NCI-H2107 treated with DMSO at 0.1 percent for 48 hours (cell line): Measurements from ENCODE around the gene FBXO40.
"Not testable (repeated sequence)": the region's sequence is repeated elsewhere in the genome, so short reads cannot be mapped to it uniquely, and the experiment has no call there.

Experiments
- DNase-seq: peaks from one replicate; lab custom pipeline; 2025; ENCODE audit not compliant: unreplicated experiment; lab: John Stamatoyannopoulos, UW

Gene FBXO40, protein sequence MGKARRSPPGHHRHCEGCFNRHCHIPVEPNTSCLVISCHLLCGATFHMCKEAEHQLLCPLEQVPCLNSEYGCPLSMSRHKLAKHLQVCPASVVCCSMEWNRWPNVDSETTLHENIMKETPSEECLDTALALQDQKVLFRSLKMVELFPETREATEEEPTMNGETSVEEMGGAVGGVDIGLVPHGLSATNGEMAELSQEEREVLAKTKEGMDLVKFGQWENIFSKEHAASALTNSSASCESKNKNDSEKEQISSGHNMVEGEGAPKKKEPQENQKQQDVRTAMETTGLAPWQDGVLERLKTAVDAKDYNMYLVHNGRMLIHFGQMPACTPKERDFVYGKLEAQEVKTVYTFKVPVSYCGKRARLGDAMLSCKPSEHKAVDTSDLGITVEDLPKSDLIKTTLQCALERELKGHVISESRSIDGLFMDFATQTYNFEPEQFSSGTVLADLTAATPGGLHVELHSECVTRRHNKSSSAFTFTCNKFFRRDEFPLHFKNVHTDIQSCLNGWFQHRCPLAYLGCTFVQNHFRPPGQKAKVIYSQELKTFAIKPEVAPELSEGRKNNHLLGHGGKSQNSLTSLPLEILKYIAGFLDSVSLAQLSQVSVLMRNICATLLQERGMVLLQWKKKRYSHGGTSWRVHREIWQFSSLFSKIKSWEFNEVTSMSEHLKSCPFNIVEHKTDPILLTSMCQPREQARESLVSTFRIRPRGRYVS

DNA sequence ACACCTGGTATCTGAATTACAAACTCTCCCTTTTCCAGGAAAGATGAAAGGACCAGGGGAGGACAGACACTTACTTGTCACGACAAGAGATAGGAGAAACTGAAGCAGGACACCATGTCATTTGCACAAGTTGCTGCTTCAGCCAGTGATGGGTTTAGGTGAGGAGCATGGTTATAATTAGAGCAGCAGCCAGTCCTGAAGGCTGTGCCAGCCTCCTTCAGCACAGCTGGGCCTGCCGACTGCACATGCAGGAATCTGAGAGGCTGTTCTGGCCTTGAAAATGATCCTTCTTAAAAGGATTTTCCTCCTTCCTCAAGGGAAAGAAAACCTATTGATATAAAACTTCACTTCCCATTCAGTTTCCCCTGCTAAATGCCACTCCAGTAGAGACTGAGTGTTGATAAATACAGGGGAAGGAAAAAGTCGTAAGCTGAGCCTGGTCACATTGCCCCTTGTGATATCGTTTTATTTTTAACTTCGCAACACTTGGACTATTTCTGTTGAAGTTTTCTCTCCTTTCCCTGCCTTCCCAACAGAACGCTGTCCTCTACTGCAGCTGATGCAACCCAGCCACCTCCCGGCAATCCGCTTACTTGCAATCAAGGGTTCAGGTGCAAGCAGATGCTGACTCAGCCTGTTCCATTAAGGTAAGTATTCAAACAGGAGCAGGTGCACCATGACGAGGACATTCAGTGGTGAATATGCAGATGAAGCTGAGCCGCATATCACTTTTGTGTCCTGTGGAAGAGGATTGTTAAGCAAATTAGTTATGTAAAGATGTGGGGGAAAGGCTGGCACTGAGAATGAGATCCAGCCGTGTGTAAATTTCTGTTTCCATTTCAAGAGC, at the start of gene FBXO40:
Gene FBXO40, plus strand, starts transcription at position 524 of the 847 bp plus-strand sequence. CDS start 27,197 bp downstream, outside the sequence.
- DNase-seq: peak; percentile 94

DNA sequence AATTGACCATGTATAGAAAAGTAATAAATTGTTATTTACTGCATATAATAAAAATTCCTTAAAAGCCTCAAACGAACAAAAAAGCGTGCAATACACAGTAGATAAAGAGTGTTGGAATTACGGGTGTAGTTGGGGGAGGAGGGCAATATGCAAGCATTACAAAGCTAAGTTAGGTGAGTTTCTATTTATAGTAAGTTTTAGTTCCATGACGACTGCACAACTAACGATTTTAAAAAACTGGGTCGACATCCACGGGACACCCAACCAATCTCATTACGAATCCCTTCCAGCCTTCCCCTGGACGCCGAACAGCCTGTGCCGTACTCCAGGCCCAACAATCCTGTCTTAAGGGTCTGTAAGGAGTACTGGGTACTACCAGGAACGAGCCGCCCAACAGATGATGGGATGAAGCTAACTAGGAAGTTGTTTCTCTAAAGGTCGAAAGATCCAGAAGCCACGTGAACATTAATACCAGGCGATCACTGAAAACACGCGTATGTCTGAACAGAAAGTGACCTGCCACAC, 48.1 kb upstream of the FBXO40 start:
- no peak for DNase-seq

DNA sequence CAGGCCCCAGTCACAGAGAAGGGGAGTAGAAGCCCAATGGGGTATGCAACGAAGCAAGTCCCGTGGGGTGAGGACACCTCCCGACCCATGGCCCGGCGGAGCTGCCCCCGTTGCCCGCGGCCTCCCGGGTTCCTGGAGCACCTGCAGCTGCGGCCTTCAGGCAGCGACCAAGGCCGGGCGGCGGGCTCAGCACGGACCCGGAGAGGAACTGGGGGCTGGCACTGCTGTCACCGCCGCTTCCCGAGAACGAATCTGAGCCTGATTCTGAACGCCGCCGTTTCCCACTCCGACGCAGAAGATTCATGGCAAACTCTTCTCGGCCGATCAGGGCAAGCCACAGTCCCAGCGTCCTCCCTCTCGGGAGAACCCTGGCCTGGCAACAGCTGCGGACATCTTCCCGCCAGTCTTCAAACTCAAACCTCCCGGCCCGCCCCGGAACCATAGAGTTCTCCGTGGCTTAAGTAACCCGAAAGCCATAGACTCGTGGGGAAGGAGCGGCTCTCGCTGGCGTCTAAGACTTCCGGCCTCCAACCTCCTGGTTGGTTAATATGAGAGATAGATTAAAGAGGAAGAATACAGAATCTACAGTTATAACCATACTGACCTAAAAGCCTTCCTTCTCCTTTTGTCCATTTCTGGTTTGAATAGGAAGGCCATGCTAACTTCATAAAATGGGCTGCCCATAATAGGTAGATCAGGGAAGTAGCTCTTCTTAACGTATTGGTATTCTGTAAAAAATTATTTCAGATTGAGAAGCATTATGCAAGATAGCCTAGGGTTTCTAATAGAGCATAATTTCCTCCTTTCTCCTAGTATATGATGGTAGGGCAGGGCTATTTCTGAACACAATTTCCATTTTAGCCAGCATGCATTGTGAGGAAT, 47.4 kb upstream of the FBXO40 start, which contains the start of gene POLQ:
Gene POLQ, minus strand, starts transcription at position 415 of the 882 bp plus-strand sequence. Its CDS starts 111 bp downstream, at position 304.
- DNase-seq: peak; percentile 95

DNA sequence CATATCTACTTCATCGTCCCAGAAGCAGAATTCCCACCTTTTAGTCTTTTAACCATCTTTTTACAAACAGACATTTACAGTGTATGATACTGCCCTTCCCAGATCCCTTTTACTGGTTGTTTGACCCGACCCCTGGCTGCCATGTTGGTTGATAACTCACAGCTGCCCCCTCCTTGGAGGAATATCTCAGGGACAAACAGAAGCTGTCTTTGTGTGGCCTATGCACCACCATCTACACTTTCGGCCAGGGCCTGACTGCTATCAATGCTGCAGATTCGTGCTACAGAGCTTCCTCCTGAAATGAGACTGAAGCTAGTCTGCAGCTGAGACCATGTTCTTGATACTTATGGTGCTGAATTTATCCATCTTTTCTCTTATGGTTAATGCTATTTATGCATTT, 40.8 kb upstream of the FBXO40 start:
- DNase-seq: no peak

DNA sequence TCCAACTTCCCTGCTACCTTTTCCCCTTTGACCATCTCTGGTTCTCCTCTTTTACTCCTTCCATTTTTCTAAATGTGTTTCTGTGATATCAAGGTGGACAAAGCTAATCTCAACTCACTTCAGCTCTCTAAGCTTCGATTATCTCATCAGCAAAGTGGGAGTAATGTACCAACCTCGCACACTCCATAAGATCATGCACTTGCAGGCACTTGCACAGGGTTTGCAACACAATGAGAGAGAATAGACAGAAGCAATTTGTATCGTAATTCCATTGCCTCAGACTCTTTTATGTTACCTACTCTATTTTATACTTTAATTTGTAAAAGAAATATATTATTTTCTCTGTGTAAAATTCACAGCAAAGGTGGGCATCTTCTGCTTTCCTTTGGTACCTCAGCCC, 40.4 kb upstream of the FBXO40 start:
- DNase-seq: no peak

DNA sequence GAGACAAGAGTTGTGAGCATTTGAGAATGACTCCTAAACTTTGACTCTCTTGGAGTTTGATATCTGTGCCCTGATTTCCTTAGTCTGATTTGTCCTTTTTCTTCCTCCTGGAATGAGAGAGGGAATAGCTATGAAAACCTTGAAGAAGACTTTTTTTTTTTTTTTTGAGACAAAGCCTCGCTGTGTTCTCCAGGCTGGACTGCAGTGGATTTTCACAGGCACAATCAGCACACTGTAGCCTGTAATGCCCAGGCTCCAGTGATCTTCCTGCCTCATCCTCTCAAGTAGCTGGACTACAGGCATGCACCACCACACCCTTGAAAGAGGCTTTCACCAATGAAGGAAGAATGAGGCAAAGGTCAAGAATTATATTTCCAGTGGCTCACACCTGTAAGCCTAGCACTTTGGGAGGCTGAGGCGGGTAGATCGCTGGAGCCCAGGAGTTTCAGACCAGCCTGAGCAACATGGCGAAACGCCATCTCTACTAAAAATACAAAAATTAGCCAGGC, 35.7 kb upstream of the FBXO40 start:
- no peak for DNase-seq

DNA sequence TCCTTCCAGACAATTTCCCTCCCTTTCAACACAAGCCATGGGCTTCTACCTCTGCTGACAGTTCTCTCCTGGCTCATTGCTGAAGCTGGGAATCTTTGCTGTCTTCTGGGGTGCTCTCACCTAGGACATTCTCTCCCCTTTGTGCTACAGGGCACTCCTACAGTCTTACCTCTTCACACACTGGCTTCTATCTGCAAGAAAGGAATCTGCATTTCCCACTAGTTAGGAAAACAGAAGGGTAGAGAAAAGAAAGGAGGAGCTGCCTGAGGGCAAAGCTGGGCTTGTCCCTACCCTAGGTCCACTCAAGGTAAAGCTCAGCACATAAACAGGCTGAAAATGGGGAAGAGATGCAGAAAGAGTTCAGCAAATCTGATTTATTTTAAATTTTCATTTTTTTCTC, 31.0 kb upstream of the FBXO40 start:
- no peak for DNase-seq

DNA sequence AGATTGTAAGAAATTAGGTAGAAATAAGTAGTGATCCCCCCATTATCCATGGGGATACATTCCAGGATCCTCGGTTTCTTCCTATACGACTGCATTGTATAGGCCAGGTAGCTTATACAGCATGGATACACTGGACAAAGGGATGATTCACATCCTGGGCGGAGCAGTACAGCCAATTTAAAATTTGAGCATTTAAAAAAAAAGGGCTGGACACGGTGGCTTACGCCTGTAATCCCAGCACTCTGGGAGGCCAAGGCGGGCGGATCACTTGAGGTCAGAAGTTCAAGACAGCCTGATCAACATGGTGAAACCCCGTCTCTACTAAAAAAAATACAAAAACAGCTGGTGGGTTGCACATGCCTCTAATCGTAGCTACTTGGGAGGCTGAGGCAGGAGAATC, 26.4 kb upstream of the FBXO40 start:
- DNase-seq: no peak

DNA sequence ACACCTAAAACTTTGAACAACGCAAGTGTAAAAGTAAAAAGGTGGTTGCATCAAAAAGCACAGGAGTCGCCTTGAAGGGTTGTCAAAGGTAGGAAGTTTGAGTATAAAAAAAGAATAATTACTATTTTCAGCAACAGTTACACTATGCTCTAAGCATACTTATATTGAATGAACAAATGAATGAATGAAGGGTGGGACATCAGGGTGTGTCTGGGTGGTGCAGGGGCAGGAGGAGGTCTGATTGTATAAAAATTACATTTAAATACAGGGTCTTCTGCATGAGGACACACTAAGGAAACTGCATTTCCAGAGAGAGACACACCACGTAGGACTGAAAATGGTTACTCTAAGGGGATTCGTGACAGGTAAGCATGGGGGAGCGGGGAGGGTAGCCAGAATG, 25.5 kb upstream of the FBXO40 start, which contains the start of gene ARGFX:
Gene ARGFX, plus strand, starts transcription at position 301 of the 400 bp plus-strand sequence. CDS start 2,765 bp downstream, outside the sequence.
- no peak for DNase-seq

DNA sequence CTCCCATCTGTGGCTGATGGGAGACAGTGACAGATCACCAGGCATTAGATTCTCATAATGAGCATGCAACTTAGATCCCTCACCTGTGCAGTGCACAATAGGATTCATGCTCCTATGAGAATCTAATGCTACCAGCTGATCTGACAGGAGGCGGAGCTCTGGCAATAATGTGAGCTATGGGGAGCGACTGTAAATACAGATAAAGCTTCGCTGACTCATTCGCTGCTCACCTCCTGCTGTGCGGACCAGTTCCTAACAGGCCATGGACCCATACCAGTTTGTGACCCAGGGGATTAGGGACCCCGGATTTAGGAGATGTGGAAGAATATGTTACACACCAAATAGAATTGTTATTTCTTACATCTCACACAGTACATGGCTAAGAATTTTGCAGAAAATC, 18.7 kb upstream of the FBXO40 start:
- DNase-seq: no peak

DNA sequence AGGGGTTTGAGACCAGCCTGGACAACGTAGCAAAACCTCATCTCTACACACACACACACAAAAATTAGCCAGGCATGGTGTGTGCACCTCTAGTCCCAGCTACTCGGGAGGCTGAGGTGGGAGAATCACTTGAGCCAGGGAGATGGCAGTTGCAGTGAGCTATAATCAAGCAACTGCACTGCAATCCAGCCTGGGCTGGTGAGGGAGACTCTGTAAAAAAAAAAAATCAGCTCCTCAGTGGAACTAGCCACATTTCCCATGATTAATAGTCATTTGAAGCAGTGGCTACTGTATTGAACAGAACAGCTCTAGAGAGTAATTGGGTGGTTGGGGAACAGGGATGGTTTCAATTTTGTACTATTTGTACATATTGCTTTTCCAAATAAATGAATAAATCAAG, 11.5 kb upstream of the FBXO40 start:
- no peak for DNase-seq

DNA sequence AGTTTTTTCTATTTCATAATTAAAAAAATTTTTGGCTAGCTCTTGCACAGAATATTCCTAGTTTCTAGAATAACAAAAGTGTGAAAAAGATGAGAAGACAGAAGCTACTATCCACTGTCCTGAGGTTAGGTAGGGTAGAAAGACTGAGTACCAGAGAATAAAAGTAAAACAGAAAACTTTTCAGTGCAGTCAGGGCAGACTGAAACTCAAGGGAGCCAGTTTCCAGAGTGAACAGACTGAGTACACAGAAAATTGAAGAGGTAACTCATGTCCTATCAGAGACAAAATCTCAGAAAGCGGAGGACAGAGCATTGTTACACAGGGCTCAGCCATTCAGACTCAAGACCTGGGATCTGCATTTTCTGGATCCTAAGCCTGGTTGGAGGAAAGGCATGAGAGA, 8.8 kb upstream of the FBXO40 start:
- DNase-seq: no peak

DNA sequence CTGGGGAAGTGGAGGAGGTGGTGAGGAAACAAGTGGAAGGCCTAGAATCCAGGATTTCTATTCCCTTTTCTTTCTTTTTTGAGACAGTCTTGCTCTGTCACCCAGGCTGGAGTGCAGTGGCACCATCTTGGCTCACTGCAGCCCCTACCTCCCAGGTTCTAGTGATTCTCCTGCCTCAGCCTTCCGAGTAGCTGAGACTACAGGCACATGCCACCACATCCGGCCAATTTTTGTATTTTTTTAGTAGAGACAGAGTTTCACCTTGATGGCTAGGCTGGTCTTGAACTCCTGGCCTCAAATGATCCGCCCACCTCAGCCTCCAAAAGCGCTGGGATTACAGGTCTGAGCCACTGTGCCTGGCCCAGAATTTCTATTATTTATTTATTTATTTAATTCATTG, 627 bp downstream of the FBXO40 start:
- DNase-seq: not testable (repeated sequence)

DNA sequence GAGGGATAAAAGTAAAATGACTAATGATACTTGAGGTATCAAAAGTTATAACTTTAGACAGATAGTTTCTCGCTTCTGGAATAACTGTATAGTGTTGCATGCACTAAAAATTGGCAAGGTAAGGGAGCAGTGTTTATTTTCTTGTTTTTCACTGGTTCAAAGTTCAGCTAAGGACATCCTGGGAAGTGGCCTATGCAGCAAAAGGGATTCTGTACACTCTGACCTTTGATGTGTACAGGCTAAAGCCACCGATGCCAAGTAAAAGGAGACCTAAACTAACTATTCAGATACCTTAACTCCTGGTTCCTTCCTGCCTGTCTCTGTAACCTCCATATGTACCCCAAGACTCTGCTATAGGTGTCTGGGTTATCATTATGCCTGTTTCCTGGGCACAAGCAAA, 1.7 kb downstream of the FBXO40 start:
- DNase-seq: no peak

DNA sequence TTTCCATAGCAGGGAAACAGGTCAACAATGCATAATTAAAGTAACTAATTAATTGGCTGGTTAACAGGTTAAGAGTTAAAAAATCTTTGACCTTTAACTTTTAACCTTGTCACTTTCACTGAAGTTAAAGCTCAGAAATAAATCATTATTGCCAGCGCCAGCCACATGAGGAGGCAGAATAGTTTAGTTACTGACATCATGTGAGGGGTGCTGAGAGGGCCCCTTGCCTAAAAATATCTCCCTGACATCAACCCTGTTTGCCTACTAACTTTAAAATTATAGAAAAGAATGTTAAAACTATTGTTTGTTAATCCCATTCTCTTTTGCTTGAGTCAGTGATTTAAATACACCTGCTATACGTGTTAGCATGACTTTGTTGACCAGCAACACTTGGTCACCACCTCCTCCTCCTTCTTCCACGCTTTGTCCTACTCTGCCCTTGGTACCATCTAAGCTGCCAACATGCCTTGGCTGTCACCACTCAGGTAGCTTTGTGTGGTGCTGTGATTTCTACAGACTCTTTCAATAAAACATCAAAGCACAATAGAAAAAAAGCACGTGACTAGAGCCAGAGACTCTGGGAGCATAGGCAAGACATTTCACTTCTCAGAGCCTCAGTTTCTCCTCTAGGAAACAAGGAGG, 2.7 kb downstream of the FBXO40 start:
- DNase-seq: no peak

DNA sequence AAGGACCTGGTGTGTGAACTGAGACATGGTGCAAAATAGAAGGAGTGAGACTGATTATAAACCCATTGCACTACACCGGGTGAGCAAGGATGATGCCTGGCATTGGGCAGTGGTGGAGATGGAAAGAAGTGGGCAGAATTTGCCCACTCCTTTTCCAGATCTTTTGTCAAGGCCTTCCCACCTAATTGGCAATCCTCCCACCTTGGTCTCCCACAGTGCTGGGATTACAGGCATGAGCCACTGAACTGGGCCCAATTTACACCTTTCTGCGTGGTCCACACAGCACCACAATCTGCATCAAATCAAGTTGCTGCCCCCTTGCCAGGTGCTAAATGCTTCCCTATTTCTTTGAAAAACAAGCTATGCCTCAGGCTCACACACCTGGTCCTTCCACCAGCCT, 5.4 kb downstream of the FBXO40 start:
- no peak for DNase-seq

DNA sequence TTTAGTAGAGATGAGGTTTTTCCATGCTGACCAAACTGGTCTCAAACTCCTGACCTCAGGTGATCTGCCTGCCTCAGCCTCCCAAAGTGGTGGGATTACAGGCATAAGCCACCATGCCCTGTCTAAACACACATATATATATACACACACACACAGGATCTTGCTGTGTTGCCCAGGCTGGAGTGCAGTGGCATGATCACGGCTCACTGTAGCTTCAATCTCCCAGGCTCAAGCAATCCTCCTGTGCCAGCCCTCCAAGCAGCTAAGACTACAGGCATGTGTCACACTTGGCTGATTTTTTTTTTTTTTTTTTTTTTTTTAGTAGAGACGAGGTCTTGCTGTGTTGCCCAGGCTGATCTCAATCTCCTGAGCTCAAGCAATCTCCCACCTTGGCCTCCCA, 6.7 kb downstream of the FBXO40 start:
- DNase-seq: not testable (repeated sequence)

DNA sequence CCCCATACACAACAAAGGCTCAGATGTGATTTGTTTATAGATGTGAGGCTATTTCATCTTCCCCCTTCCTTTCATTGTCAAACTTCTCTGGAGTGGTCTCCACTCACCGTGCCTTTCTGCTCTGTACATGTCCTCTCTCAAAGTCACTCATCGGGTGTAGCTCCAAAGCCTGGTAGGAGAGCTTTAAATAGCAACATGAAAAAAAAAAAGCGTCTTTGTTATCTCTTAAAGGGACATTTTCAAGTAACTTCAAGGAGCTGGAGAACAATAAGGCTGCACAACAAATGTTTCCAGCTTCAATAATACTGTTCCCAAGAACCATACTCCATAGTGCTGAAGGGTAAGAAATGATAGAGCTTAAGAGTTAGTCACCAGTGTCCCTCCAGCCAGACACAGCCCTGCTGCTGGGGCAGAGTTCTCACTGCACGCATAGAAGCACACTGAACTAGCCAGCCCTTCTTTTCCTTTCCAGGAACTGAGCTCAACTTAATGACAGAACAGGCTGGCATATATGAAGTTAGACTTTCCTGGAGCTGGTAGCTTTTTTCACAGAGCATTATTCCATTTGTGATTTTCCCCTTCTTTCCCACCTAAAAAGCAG, 8.1 kb downstream of the FBXO40 start:
- DNase-seq: no peak

DNA sequence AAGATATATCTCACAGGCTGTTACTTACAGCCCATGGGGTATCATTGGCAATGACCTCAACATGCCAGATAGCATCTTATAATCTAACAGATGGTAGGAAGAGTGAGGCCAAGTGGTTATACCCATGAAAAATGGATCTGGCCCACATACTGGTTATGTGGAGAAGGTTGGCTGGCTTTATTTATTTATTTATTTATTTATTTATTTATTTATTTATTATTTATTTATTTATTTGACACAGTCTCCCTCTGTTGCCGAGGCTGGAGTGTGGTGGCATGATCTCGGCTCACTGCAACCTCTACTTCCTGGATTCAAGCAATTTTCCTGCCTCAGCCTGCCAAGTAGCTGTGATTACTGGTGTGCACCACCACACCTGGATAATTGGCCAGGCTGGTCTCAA, 11.6 kb downstream of the FBXO40 start:
- DNase-seq: no peak
